ENCODE data around the gene ABCA10.
A peak's percentile ranks its signal among the peaks of the same experiment; 100 is the strongest.

ABCA10 gene

DNA sequence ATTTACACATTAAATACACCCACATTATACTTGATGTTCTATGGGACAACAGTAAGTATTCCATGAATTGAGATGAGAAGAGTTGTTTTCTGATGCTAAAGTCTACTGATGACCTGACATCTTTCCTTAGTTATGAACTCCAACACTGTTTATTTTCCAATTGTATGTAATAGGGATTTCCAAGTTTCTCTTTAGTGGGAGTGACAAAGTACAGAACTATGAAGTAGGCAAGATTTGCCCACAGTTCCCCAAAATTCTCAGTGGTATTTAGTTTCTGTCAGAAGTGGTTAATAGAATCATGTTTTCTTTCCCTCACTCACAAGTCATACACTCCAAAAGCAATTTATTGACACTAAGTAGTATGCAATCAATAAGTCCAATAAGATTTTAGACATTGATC is 64.4 kb downstream of the ABCA10 start:
- no peak for DNase-seq

DNA sequence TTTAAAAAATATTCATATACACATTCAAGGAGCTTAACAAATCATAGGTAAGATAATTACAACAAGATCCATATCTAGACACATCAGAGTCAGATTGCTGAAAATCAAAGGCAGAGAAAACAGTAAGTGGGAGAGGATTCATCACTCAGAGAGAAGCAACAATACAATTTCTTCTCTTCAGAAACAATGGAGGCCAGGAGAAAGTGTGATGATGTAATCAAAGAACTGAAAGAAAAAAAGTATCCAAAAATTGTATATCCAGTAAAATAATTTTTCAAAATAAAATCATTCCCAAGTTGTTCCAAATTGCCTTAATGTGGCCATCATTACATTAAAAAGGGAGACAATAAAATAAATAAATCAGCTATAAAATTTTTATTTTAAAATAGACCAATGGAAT is 69.2 kb downstream of the ABCA10 start:
- DNase-seq: no peak

DNA sequence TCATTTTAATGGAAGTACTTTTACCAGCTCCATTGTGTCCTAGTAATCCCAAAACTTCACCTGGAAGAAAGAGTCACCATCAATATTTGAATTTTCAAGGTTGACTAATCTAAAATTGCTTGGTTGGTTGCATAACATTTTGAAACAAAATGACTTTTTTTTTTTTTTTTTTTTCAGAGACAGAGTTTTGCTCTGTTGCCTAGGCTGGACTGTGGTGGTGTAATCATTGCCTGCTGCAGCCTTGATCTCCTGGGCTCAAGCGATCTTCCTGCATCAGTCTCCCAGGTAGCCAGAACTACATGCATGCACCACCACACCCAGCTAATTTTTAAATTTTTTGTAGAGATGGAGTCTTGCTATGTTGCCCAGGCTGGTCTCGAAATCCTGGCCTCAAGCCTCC is 74.4 kb downstream of the ABCA10 start:
- DNase-seq: no peak

DNA sequence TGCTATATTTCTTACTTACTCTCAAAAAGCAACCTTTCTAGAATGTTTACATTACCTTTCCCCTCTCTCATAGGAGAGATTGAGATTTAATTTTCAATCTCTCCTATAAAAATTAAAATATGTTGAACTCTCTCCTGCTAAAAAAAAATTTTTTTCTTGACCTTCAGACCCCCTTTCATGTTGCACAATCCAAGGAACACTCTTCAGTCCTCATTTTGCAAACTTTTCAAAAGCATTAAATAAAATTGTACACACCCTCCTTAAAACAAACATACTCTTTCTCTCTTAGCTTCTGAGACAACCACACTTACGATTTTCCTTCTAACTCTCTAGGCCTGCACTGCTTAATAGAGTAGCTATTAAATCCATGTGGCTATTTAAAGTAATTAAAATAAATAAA is 78.3 kb downstream of the ABCA10 start:
- no peak for DNase-seq

DNA sequence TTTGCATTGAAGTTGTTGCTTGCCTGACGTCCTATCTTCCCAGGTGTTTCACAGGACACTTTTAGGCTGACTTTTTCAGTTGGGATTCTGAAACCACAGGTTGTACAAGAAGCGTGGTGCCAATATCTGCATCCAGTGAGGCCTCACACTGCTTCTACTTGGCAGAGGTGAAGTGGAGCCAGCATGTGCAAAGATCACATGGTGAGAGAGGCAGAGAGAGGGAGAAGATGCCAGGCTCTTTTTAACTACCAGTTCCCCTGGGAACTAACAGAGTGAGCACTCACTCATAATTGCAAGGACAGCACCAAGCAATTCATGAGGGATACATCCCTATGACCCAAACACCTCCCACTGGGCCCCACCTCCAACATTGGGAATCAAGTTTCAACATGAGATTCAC is 81.2 kb downstream of the ABCA10 start:
- DNase-seq: no peak

DNA sequence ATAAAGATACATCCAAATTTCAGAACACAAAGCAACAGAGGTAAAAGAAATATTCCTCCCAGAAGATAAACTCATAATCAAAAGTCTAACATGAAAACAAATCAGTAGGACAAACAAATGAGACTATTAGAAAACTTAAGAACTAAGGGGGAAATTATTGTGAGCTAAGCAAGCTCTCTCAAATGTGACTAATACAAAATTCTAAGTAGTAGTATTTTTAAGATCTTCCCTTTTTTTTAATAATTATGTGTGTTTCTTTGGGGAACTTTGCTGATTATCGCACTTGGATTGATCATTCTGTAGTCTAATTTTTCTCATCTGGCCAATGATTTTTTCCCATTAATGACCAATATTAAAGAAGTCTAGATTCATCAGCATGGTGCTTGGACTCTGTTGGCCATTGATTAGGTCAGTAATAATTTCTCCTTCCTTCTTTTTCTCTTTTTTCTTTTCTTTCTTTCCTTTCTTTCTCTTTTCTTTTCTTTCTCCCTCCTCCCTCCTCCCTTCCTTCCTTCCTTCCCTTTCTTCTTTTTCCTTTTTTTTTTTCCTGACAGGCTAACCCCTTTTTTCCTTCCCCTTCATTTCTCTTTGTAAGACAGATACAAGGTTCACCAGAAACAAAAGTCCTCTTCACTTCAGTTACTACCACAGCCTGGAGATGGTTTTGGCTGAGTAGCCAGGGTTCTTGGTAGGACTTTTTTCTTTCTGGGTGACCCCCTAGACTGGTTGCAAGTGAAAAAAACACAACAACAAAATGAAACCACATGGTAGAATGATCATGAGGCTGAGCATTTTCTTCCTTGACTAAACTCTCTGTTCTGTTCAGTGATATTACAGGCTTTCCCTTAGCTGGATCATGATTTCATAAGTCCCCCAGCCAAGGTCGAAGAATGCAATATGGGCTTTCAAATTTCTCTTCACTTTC is 84.0 kb downstream of the ABCA10 start:
- no peak for DNase-seq

DNA sequence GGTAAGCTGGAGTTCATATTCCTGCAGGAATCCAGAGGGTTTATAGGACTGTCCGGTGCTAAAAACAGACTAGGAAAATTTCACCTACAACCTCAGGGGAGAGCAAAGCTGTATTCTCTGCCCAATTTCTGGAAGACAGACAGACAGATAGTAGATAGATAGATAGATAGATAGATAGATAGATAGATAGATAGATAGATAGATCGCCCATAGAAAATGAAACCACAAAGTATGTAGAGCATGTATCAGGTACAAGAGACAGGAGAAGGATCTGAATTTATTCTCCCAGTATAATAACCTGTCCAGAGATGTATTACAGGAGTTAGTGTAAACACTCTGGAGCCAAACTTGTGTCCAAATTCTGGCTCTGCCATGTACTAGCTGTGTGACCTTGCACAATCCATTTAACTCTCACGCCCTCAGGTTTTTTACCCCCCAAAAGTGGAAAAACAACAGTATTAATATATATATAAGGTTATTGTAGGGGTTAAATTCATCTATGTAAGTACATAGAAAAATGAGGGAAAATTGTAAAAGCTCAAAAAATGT is 84.9 kb downstream of the ABCA10 start:
- DNase-seq: no peak

DNA sequence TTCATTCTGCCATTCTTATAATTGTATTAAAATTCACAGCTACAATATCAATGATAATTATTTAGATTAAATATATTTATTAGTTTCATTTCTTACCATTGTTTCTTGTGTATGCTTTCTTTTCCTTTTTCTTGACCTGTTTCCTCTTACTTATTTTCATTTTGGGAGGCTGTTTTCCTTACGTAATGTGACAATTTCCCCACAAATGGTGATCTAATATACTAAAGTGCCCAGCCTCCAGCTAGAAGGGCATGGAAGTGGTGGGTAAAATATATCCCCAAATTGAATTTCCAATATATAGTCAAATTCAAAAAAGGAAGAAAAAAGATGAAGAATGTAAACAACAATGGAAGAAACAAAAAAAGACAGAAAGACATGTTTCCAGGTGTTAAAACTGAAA is 85.5 kb downstream of the ABCA10 start:
- no peak for DNase-seq

DNA sequence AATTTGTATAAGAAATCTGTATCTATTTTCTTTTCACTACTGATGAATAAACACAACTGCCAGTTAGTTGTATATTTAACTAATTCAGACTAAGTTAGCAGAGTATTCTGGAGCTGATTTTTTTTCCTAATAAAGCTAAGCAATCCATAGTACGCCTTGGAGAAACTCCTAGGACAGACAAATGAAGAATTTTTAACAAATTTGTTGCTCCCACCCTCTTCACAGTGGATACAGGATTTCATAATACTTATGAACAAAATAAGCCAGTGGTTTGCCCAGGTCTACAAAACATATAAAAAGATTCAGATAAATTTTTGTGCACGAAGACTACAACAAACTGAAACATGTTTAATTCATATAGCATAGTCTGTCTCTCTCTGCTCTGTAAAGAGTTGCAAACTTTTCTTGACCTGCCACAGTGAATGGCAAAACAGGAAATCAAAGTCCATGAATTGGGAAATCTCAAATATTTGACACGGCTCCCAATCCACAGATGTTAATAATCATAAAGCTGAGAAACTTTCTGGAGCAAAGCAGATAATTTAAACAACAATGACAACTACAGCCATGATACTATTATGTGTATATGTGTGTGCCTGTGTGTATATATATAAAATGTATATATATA is 86.3 kb downstream of the ABCA10 start:
- DNase-seq: no peak

DNA sequence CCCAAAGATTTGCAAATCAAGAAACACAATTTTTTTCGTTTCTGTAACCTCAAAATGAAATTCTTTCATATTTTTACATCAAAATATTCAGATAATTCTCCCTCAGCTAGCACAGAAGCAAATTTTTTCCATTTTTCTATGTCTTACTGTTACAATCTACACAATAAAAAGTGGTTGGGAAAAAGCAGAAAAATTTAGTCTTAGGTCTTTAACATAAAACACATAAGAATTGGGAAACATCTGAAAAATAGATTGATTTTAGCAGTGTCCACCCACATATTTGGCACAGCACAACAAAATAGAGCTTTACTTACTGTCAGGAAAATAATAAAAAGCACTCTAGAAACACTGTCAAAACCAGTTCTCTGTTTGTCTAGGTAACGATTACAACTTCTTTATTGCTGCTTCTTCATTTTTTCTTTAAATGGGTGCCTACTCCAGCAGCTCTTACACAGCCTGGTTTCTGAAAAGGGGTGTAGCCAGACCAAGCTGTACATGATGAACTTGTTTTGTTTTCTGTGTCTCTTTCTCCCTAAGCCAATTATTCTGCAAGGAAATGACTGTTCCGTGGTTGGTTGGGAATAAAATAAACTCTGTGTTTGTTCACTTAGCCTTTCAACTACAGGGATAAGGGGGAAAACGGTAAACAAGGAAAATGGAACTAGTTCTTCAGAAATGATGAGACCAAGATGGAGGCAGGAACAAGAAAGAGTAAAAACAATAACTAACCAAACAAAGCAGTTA is 87.0 kb downstream of the ABCA10 start, which contains the start of gene ABCA6:
Gene ABCA6 (minus strand): TSS at position 465 of the 744 bp plus-strand sequence. CDS start 1,192 bp downstream, outside the sequence.
- peak in 1 of 2 donors; percentile 70 for DNase-seq

DNA sequence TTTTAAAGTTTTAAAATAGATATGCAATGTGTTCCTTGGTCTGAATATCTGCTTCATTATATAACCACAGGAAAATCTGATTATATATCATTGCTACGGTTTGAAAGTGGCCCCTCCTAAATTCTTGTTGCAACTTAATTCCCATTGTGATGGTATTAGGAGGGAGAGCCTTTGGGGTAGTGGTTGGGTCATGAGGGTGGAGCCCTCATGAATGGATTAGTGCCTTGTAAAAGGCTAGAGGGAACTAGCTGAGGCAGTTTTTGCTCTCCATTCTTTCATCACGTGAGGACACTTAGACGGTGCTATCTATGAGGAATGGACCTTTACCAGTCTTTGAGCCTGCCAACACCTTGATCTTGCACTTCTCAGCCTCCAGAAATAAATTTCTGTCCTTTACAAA is 94.5 kb downstream of the ABCA10 start:
- DNase-seq: no peak

DNA sequence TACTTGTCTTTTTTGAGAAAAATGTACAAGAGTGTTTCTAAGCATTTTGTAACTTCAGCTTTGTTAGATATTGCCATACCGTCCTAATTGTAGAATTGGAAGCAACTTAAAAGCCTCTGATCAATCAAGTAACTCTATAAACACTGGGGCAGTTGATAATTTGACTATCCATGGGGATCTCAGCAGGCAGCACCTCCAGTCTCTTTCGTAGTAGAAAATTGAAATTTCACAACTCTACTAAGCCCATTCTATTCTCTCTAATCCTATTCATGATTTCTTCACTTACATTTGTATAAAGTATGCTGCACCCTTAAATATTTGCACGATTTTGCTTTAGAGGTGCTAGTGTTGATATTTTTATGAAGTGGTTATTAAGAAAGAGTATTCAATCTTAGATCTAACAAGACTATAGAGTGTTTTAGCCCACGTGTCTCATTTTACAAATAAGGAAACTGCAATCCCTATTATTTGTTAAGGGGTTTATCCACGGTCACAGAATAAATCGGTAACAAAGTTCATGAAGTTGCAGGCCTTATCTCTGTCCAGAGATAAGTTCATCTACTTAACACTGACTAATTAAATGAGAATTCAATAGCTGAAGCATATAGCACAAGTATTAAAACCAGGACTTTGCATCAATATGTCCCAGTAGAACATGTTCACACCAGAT is 97.9 kb downstream of the ABCA10 start:
- DNase-seq: no peak

DNA sequence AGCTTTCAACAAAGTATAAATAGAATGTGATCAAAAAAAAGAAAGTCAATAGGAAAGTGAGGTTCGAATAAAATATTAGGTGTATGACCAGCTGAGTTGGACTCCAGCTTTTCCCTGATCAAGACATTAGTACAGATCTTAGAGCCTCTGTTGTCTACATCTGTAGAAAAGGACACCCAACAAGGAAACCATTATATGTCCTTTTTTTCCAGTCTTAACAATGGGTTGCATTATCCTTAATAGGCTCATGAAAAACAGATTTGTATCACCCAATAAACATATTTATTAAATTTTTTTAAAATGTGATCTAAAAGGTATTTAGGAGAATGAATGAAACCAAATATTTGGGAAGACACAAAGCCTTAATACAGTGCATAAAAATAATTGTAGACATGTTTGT is 105.0 kb downstream of the ABCA10 start:
- DNase-seq: no peak

DNA sequence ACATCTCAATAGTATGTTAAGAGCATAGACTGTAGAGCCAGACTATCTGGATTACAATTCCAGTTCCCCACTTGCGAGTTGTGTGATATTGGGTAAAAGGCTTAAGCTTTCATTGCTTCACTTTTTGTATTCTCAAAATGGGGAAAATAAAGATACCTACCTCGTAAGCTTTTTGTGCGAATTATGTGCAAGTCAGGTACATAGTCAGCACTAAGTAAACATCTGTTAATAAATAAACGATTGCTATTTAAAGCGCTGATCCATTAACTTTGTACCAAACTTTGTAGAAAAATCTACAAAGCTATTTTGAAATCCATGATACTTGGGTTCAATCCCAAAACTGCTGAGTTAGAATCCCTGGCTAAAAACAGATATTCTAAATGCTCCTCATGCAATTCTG is 106.6 kb downstream of the ABCA10 start:
- no peak for DNase-seq

DNA sequence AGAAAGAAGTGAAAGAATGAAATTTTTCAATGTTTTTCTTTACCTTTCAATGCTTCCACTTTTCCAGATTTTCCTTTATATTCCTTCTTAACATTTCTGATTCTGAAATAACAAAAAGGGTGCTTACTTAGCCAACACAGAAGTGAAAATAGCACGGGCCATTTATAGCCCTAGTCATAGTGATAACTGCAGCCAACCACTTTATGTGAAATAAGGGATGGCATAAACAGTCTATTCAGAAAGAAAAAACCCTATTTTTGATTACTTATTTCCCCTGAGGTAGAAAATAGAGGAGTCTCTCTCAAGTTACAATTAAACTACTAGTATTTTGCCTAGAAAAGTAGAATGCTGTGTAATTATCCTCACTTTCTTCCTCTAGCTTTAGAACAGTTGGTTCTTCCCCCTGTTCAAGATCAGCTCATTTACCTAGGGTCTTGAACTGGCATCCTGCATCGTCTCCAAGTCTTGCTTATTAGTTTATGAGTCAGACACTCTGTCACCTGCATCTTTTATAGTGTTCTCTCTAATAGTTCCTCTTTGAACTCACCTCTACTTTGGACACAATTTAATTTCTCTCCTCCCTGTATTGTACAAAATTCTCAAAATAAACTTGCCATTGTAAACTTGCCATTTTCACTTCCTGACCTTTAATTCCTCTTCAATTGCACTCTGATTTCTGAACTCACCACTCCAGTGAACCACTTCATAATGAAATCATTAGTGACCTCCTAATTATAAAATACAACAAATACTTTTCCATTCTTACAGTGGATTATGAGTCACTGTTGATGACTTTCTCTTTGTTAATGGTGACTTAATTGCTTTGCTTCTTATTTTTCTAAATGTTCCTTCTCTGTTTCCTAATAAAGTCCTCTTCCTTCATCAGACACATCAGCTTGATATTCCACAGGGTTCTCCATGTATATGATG is 110.5 kb downstream of the ABCA10 start:
- DNase-seq: no peak

DNA sequence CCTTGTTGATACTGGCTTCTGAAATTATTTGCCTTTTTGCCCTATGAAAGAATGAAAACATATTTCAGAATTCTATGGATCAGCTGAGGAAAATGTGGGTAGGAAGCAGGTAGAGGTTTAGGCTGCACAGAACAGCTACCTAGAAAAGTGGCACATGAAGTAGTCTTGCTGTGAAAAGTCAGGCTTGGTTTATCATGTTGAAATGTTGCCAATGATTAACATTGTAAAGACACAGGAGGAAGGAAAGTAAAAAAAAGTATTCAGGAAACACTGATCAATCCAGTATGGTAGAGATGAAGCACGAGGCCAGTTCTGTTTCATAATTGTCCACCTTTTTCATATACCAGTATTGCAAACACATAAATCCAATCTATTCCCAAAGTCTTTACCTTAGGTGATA is 116.8 kb downstream of the ABCA10 start:
- no peak for DNase-seq

DNA sequence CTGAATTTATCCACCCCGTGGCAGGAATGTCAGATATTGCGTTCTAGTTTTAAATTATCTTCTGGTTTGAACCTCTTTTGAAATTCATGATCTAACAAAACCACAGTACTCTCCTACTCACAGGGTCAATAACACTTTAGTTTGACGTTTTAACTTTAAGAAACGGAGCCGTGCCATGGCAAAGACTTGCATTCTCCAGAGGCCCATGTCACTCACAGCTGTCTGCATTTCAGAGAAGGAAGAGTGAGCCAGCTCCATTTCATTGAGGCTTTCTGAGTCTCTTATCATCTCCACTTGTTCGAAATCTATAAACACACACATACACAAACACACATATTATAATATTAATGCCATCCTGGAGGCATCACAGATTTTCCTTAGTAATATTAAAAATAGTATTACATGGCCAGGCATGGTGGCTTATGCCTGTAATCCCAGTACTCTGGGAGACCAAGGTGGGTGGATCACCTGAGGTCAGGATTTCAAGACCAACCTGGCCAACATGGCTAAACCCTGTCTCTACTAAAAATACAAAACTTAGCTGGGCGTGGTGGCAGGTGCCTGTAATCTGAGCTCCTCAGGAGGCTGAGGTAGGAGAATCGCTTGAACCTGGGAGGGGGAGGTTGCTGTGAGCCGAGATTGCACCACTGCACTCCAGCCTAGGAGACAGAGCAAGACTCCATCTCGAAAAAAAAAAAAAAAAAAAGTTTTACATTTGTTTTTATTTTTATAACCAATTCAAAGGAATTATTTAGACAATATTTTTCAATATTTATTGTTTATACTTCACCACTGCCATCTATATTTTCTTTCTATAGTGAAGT is 122.5 kb downstream of the ABCA10 start:
- DNase-seq: no peak

DNA sequence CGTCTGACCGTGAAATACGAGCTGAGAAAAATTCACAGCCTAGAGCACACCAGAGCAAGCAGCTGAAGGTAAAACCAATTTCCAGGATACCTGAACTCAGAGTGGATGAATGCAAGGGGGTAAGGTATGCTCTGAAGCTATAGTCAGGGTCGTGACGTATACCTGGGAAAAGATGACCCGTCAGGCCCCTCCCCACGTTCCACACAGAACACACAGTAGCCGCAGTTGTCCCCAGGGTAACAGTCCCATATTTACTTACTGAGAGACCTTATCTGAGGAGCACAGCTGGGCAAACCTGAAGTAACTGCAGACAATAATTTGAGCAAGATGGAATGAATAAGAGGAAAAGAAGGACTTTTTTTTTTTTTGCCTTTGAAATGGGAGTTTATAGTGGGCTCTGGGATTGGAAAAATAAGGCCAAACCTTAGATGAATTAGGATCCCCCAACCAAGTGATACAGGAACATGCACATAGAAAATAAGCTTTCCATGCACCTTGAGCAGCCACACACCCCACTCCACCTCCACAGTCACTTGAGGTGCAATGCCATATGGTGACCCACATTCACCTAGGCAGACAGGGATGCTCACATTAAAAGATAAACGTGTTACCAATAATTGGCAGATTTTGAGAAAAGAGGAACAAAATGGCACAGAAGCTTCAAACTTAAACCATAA is 124.9 kb downstream of the ABCA10 start:
- no peak for DNase-seq

DNA sequence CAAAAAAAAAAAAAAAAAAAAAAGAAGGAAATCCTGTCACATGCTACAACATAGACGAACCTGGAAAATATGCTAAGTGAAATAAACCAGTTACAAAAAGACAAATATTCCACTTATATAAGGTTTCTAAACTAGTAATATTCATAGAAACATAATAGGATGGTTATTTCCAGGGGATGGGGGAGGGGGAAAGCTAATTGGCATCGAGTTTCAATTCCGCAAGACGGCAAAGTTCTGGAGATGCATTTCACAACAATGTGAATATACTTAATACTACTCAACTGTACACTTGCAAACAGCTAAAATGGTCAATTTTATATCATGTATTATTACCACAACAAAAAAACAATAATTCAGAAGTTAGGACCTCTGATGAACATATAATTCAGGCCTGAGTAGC is 130.0 kb downstream of the ABCA10 start:
- DNase-seq: no peak
